Stomach (tissue), 9 donors: ENCODE results near the gene IL2RA. TPM values are rescaled to one million over a fixed set of nuclear protein-coding genes. Genes with fewer than 3 reads are reported as not detected.
"Not testable (repeated sequence)": the region's sequence is repeated elsewhere in the genome, so short reads cannot be mapped to it uniquely, and the experiment has no call there.

ENCODE experiments used
- DNase-seq, 2 donors: peaks; one replicate each; pipeline versions ENCODE4 v3.0.0 to v3.0.0-alpha.2; 2013 to 2019
- H3K27ac ChIP-seq, 5 donors: fragments of 200-600 bp in 4 of 5; sonication (generic) in 4 of 5; one replicate each; pipeline ENCODE4 v1.5.1; 2013 to 2019; ENCODE audit warnings: mild to moderate bottlenecking in 1 of 5, moderate library complexity in 1 of 5
- H3K27me3 ChIP-seq, 3 donors: fragments of 200-600 bp; sonication (generic); one replicate each; pipeline ENCODE4 v1.5.1; 2017 to 2019; ENCODE audit warnings: mixed run types in 1 of 3
- H3K36me3 ChIP-seq, 4 donors: fragments of 200-600 bp; sonication (generic); 1 replicate in 3 of 4; 2 replicates in 1 of 4; pipeline ENCODE4 v1.5.1; 2016 to 2019
- H3K4me1 ChIP-seq, 4 donors: fragments of 200-600 bp; sonication (generic); one replicate each; pipeline ENCODE4 v1.5.1; 2016 to 2019
- H3K4me3 ChIP-seq, 4 donors: fragments of 200-600 bp; sonication (generic) in 3 of 4; one replicate each; pipeline ENCODE4 v1.5.1; 2016 to 2019; ENCODE audit warnings: mild to moderate bottlenecking in 1 of 4
- H3K9me3 ChIP-seq, 4 donors: fragments of 200-600 bp; sonication (generic); one replicate each; pipeline ENCODE4 v1.5.1; 2016 to 2019
- EP300 ChIP-seq: sonication (generic); formaldehyde crosslinking; IDR thresholded peaks from one replicate; pipeline ENCODE4 v1.6.1; 2017; ENCODE audit warnings: antibody characterized with exemption
- POLR2A ChIP-seq, 4 donors: fragments of 450-650 bp; IDR thresholded peaks; one replicate each; pipeline ENCODE4 v1.6.1; 2016; ENCODE audit warnings: antibody characterized with exemption in 4 of 4, control low read depth in 2 of 4, mild to moderate bottlenecking in 1 of 4, moderate library complexity in 1 of 4
- POLR2AphosphoS5 ChIP-seq, 3 donors: sonication (generic); formaldehyde crosslinking; IDR thresholded peaks; one replicate each; pipeline ENCODE4 v1.6.1; 2016; ENCODE audit warnings: antibody characterized with exemption in 3 of 3
- WGBS, 5 donors: extraction: QIAGEN DNeasy Blood & Tissue Kit in 3 of 5; methylation state at CpG; one replicate each; pipeline versions ENCODE4 v1.1.5 to v1.1.7; 2013 to 2018; 5-methylcytosine and 5-hydroxymethylcytosine counted together
- intact Hi-C: fragments of 100-400 bp; cut with DNase I; formaldehyde crosslinking; loops from one replicate; pipeline ENCODE4 v1.15.1; 2023; ENCODE audit warnings: low total_unique reads
- polyA plus RNA-seq, 3 donors: library from polyadenylated mRNA; stranded (reverse); fragments of 200-250 nt; gene quantifications; one replicate each; pipeline ENCODE4 v1.2.3, GENCODE V29; 2013
- total RNA-seq, 5 donors: library from RNA; depleted of rRNA; stranded (reverse); fragments of >200 nt; gene quantifications; one replicate each; pipeline versions ENCODE4 v1.1.0 to v1.2.3, GENCODE V29; 2014 to 2016
- TF ChIP-seq, protein P1 (sequence below), 7 experiments: fragments of 450-650 bp in 4 of 7; fragments of 200-600 bp in 3 of 7; sonication (generic) in 3 of 7; IDR thresholded peaks; one replicate each; pipeline ENCODE4 v1.5.1; 2016 to 2019; ENCODE audit warnings: antibody characterized with exemption in 7 of 7, control low read depth in 2 of 7, mild to moderate bottlenecking in 1 of 7
- donor health status: healthy with polysubstance abuse.
- donor health status: Bipolar disorder and iron deficiency.
- donor health status: healthy.

The IL2RA gene
- total and polyA plus RNA-seq, 8 donors, result 0.45 to 2.3 (median 0.95) TPM; not detected in 2

DNA sequence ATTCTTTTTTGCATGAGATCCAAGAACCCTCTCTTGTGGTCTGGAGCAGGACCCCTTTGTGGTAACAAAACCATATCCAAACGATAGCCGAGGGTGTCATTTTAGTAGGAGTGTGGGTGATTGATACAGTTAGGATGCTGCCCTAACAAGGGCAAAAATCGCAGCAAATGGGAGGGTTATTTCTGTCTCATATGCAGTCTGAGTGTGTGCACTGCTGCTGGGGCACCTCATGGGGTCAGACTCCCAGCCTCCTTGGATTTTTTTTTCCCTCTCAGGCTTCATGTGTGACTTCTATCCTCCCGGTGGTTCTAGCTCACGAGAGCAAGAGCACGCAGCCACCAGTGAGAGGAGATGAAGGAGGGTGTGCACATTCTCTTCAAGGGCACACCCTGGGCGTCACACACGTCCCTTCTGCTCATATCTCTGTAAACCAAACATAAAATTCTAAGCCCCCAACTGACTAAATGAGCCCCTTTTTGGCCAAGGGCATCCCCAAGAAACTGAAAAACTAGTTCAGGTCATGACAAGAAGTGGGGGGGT, 56.2 kb downstream of the IL2RA start:
- no peak overlapping the region for H3K4me3 ChIP-seq
- H3K4me1 ChIP-seq, result no peaks in the 10 kb centered on the region
- no peaks in the 10 kb centered on the region for H3K27me3 ChIP-seq
- TF ChIP-seq POLR2AphosphoS5 (IDR thresholded peaks at IDR 0.05) (no peak), POLR2A (IDR thresholded peaks at IDR 0.05) (no peak), EP300 (no peak)
- TF ChIP-seq, protein P1, sequence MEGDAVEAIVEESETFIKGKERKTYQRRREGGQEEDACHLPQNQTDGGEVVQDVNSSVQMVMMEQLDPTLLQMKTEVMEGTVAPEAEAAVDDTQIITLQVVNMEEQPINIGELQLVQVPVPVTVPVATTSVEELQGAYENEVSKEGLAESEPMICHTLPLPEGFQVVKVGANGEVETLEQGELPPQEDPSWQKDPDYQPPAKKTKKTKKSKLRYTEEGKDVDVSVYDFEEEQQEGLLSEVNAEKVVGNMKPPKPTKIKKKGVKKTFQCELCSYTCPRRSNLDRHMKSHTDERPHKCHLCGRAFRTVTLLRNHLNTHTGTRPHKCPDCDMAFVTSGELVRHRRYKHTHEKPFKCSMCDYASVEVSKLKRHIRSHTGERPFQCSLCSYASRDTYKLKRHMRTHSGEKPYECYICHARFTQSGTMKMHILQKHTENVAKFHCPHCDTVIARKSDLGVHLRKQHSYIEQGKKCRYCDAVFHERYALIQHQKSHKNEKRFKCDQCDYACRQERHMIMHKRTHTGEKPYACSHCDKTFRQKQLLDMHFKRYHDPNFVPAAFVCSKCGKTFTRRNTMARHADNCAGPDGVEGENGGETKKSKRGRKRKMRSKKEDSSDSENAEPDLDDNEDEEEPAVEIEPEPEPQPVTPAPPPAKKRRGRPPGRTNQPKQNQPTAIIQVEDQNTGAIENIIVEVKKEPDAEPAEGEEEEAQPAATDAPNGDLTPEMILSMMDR (IDR thresholded peaks at IDR 0.05), result no peak
- no peak overlapping the region for H3K27ac ChIP-seq
- no peak for DNase-seq
- 53 to 74% (median 55%) methylated on average over 8 of the region's 8 CpGs for WGBS, 5 donors
- intact Hi-C loops, result no loop called here
- H3K36me3 ChIP-seq, result no peaks in the 10 kb centered on the region
- peaks cover 0 to 14% (median 3%) of the 10 kb centered on the region in 4 donors for H3K9me3 ChIP-seq

- H3K9me3 ChIP-seq, result peaks cover 0 to 14% (median 3%) of the 10 kb centered on the region in 4 donors
- H3K27me3 ChIP-seq, H3K4me1 ChIP-seq, H3K36me3 ChIP-seq, H3K4me3 ChIP-seq, DNase-seq, intact Hi-C loops, H3K27ac ChIP-seq: not testable (repeated sequence)
- WGBS, 5 donors, result 71 to 74% (median 72%) methylated on average over 6 of the region's 6 CpGs
Observed at GRCh38 chr10:6005161-6005804, 56.9 kb downstream of the IL2RA start.

DNA sequence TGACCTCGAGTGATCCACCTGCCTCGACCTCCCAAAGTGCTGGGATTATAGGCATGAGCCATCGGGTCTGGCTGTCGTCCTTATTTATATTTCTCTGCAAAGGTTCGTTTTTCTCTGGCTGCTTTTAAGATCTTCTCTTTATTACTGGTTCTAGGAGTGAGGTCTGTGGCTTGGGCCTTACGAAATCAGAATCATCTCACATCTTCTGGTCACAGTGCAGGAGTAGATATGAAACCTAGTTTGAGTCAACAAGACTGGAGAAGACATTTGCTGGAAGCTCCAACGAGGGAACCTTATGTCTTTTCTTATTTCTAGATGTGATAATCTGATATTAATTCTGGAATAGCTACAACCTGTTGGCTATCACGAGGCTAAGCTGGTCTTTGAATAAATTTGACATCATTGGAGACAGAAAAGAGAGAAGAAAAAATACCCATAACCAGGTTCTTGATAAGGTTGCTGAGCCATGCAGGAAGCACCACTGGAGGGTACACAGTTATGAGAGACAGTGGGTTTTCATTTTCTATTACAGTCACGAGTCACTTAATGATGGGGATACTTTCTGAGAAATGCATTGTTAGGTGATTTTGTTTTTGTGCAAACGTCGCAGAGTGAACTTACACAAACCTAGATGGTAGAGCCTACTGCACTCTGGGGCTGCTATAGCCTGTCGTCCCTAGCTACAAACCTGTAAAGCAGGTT, 59.2 kb downstream of the IL2RA start:
- no peak for DNase-seq
- intact Hi-C loops, result no loop called here

GRCh38 chr10:5999440-6000165, 62.6 kb downstream of the IL2RA start:
- WGBS, 5 donors, result 63 to 71% (median 70%) methylated on average over 18 to 20 of the region's 20 CpGs
- DNase-seq, result no peak

More for the DNA sequence above, 59.2 kb downstream of the IL2RA start:
- Histone ChIP-seq H3K27ac (no peak overlapping the region), H3K4me1 (no peaks in the 10 kb centered on the region), H3K36me3 (no peaks in the 10 kb centered on the region), H3K9me3 (peaks cover 0 to 13% (median 3%) of the 10 kb centered on the region in 4 donors), H3K27me3 (peaks cover 0 to 13% (median 0%) of the 10 kb centered on the region in 3 donors), H3K4me3 (no peak overlapping the region)
- 62 to 80% (median 71%) methylated on average over 12 of the region's 12 CpGs for WGBS, 5 donors
- no peak for TF ChIP-seq POLR2A (IDR thresholded peaks at IDR 0.05)
- no peak for TF ChIP-seq POLR2AphosphoS5 (IDR thresholded peaks at IDR 0.05)
- TF ChIP-seq, protein P1 (IDR thresholded peaks at IDR 0.05), result no peak
- no peak for TF ChIP-seq EP300

More at GRCh38 chr10:5999440-6000165, 62.6 kb downstream of the IL2RA start:
- Histone ChIP-seq H3K36me3 (no peaks in the 10 kb centered on the region), H3K4me1 (no peaks in the 10 kb centered on the region), H3K27me3 (peaks cover 0 to 13% (median 0%) of the 10 kb centered on the region in 3 donors), H3K9me3 (no peaks in the 10 kb centered on the region), H3K27ac (no peak overlapping the region), H3K4me3 (no peak overlapping the region)
- intact Hi-C loops, result no loop called here
- TF ChIP-seq EP300 (no peak), POLR2A (IDR thresholded peaks at IDR 0.05) (no peak), POLR2AphosphoS5 (IDR thresholded peaks at IDR 0.05) (no peak)
- TF ChIP-seq, protein P1 (IDR thresholded peaks at IDR 0.05), result no peak
